HG02884 (cell line): ENCODE data around the gene PLOD2.

Experiments
- ATAC-seq: cut with Tn5 transposase; IDR thresholded peaks from one replicate; pipeline ENCODE4 v1.9.1; 2021; ENCODE audit warnings: mild to moderate bottlenecking, moderate library complexity; ENCODE audit not compliant: unreplicated experiment

PLOD2 gene

GRCh38 chr3:146050691-146051090 lies 110.3 kb downstream of the PLOD2 start:
- no peak for ATAC-seq

GRCh38 chr3:146047485-146047884 lies 113.5 kb downstream of the PLOD2 start:
- no peak for ATAC-seq

- no peak for ATAC-seq
Measured at GRCh38 chr3:146044046-146044445, 116.9 kb downstream of the PLOD2 start.

- no peak for ATAC-seq
Measured at GRCh38 chr3:146040630-146041029, 120.4 kb downstream of the PLOD2 start.

GRCh38 chr3:146037697-146038096 lies 123.3 kb downstream of the PLOD2 start:
- no peak for ATAC-seq

- ATAC-seq, result no peak
Measured at GRCh38 chr3:146036281-146036680, 124.7 kb downstream of the PLOD2 start.

GRCh38 chr3:146035366-146035765 lies 125.6 kb downstream of the PLOD2 start:
- ATAC-seq, result no peak

- ATAC-seq, result no peak
Measured at GRCh38 chr3:146033950-146034349, 127.0 kb downstream of the PLOD2 start.

GRCh38 chr3:146026547-146026946 lies 134.4 kb downstream of the PLOD2 start:
- ATAC-seq, result no peak

- no peak for ATAC-seq
Measured at GRCh38 chr3:146024260-146024659, 136.7 kb downstream of the PLOD2 start.

GRCh38 chr3:146020969-146021368 lies 140.0 kb downstream of the PLOD2 start:
- no peak for ATAC-seq

- no peak for ATAC-seq
Measured at GRCh38 chr3:146019508-146019907, 141.5 kb downstream of the PLOD2 start.
